Measurements from ENCODE around the gene TNFSF13. TPM values are rescaled to one million over a fixed set of nuclear protein-coding genes. Genes with fewer than 3 reads are reported as not detected.
"Not testable (repeated sequence)": the region's sequence is repeated elsewhere in the genome, so short reads cannot be mapped to it uniquely, and the experiment has no call there.

Gene TNFSF13
- total RNA-seq, 2 experiments from 2014 or later = 1.0 to 1.1 TPM

DNA sequence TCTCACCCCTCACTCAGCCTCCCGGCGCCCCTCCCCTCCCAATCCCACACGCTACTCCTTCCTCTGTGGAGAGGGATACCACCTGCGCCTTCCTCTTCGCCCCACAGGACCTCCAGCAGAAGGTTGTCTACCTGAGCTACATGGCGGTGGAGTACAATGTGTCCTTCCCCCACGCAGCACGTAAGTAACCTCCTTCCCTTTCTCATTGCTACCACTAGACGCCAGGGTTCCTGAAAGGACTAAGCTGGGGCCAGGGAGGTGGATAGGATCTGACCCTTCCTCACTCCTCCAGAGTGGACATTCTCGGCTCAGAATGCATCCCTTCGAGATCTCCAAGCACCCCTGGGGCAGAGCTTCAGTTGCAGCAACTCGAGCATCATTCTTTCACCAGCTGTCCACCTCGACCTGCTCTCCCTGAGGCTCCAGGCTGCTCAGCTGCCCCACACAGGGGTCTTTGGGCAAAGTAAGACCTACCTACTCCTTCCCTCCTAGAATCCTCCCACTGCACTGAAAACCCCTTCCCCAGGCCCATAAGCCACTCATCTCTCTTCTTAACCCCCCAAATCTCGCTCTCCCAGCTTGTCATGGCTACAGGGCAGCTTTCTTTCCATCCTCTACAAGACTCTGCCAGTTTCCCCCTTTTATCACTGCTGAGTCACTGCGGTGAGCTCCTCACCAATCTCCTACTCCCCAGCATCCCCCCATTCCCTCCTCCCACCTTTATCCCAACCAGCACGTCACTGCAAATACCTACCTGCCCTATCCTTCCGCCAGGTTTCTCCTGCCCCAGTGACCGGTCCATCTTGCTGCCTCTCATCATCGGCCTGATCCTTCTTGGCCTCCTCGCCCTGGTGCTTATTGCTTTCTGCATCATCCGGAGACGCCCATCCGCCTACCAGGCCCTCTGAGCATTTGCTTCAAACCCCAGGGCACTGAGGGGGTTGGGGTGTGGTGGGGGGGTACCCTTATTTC is 22.3 kb downstream of the TNFSF13 start:
- ChIA-PET POLR2A (interaction anchor here (0.6 to 2.2 kb wide), 4 partner anchors 10 to 342 kb away, joined by 3 to 12 read pairs (median 4); partner anchors contain the start of genes PHF23, TP53 and WRAP53), CTCF (interaction anchor here (1.6 kb wide), 1 partner anchor 8 kb away, joined by 4 read pairs; no protein-coding TSS in a partner anchor)

DNA sequence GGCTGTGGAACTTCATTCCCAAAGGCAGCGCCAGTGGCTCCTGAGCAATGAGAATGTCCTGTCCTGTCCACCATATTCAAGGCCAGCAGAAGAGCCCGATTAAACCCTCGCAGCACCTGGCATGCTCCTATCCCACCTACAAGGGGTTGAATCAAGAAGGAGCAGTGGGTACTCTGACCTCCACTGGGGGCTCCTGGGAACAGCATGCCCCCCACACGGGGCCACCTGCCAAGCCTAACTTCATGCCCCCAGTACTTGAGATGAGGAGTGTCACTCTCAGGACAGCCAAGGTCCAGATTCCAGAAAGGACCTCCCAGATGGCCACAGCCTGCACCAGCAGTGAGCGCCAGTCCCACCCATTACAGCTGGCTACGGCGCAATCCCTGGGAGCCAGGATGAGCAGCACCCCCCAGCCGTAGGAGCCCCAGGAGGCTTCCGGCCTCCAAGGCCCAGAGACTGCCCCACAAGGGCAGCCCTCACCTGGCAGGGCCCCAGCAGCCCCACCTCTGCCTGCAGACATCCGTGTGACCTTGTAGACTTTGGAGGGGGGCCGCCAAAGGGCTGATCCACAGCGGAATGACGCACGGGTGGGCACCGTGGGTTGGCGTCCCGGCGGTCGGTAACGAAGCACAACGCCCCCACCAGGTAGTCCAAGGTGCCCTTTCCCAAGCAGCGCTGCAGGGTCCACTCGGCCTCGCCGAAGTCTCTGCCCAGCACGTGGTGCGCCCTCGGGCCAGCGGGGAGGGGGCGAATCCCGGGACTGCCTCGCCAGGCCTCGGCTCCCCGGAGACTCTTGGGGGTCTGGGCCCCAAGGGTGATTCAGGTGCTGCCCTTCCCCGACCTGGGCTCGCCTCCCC is 24.1 kb downstream of the TNFSF13 start:
- ChIA-PET CTCF (interaction anchor here (1.1 to 1.9 kb wide), 2 partner anchors 59 to 146 kb away, joined by 4 to 5 read pairs; no protein-coding TSS in a partner anchor), POLR2A (interaction anchor here (2.7 to 2.8 kb wide), 2 partner anchors 8 to 104 kb away, joined by 29 to 41 read pairs; partner anchors contain the start of genes TP53 and WRAP53)

DNA sequence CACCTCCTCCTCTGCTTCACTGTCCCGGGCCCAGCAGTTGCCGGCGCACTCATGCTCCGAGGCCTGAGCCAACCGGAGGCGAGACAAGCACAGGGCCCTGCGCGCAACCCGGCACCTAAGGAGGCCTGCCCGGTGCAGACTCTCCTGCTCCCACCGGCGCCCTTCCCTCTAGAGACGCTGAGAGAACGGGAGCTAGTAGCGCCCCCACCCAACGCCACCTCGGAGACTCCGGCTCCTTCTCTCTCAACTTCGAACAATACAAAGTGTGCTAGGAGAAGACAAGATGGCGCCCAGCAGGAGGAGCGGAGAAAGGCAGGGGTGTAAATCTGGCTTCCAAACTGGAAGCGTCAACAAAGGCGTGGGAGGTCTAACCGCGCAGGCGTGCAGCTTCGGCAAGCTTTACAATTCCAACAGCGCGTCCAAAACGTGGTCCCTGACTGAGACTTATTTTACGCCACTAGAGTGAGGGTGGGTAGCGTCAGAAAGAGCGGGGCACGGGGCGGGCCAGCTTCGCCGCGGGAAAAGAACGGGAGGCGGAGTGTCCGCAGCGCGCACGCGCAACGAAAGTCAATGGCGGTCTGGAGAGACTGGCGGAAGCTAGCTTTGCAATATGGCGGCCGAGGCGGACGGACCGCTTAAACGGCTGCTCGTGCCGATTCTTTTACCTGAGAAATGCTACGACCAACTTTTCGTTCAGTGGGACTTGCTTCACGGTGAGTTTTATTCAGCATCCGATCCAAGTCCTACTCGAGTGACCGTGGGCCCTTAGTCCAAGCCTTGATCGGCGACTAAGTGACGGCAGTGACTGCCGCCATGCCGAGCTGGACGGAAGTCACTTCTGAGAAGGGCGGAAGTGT is 24.9 kb downstream of the TNFSF13 start, which contains the start of gene MPDU1:
MPDU1 (plus strand) TSS at position 600 of the 857 bp plus-strand sequence; CDS start at position 611, 11 bp downstream.
- ChIA-PET CTCF (interaction anchor here (0.8 to 3.3 kb wide), 10 partner anchors 9 to 233 kb away, joined by 3 to 21 read pairs (median 4); partner anchors contain the start of gene TP53), POLR2A (interaction anchor here (0.7 to 2.8 kb wide), 12 partner anchors 9 to 275 kb away, joined by 3 to 41 read pairs (median 5); partner anchors contain the start of genes NAA38, NEURL4, POLR2A and SENP3)

DNA sequence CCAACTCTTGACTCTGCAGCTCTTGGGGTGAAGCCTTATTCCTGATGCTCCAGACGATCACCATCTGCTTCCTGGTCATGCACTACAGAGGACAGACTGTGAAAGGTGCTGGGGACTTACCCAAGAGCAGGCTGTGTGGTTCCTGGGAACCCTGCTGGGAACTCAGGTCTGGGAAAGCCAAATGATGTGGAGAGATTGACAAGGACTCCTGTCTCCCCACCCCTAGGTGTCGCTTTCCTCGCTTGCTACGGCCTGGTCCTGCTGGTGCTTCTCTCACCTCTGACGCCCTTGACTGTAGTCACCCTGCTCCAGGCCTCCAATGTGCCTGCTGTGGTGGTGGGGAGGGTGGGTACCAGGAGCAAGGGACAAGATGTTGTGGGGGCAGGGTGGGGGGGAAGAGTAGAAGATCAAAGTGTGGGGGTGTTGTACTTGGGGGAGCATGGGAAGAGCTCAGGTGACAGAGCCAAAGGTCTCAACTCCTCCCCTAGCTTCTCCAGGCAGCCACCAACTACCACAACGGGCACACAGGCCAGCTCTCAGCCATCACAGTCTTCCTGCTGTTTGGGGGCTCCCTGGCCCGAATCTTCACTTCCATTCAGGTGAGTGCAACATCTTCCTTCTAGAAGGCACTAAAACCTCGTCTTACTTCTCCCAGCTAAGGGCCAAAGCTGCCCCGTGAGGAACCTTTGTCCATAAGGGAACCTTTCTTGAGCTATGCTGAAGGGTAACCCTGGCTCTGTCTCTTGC is 28.3 kb downstream of the TNFSF13 start:
- POLR2A ChIA-PET = no interaction called here

DNA sequence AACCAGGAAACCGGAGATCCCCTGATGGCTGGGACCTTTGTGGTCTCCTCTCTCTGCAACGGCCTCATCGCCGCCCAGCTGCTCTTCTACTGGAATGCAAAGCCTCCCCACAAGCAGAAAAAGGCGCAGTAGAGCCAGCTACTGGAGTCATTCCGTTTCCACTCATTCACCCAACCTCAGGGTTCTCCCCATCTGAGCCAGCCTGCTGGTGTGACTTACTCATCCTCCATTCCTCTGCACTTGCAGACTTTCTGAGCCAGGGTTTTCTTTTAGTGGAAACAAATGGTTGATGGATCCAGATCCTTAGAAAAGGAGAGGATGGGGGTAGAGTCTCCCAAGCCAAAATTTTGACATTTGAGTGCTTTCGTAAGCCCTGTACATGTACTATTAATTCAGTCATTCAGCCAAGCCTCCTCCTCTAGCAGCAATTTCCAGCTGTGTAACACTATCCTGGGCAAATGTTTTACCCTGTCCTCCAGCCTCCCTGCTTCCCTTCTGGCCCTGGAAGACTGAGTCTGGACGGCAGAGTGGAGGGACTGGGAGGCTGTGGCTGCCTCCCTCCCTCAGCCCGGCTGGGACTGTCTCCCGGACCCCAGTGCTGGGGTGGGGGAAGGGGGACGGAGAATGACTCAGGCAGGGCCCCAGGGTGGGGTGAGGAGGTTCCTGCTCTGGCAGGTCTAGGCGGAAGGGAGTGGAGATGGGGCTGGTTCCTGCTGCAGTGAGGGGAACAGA is 29.0 kb downstream of the TNFSF13 start:
- ChIA-PET CTCF (interaction anchor here (0.9 to 2.4 kb wide), 4 partner anchors 27 to 85 kb away, joined by 3 to 12 read pairs (median 4); partner anchors contain the start of gene SENP3), POLR2A (no interaction called here)

More for the DNA sequence above, 28.3 kb downstream of the TNFSF13 start:
- CTCF ChIA-PET = interaction anchor here (0.9 to 3.3 kb wide), 3 partner anchors 26 to 100 kb away, joined by 4 to 21 read pairs (median 5); partner anchors contain the start of genes SENP3 and TP53

DNA sequence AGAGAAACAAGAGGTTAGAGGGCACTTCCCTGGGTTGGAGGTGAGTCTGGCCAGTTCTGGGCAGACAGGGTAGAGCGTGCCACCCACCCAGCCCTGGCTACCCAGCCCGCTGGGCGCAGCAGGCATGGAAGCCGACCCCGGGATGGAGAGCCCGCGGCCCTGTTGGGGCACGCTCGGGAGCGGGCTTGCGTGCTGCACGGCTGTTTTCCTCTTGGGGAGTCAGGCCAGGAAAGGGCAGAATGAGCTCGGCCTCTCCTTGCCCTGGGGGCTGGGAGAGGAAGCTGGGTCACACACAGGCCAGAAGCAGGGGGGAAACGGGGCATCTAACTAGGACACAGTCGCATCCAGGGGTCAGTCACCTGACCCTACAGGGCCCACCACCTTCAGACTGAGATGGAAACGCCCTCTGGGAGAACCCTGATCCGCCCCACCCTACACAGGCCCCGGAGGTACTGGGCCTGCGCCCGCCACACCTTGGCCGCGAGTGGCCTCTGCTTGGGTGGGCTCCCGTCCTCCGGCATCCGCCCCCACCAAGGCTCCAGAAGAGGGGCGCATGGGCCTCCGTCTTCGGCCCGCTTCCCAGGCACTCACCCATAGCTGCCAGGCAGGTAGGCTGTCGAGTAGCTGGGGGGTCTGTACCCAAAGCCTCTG is 30.1 kb downstream of the TNFSF13 start:
- CTCF ChIA-PET = interaction anchor here (0.9 to 2.4 kb wide), 15 partner anchors 8 to 244 kb away, joined by 3 to 12 read pairs (median 4); partner anchors contain the start of genes ATP1B2, CD68, SAT2 and SENP3
- POLR2A ChIA-PET = interaction anchor here (0.8 to 1.2 kb wide), 2 partner anchors 14 to 153 kb away, joined by 3 to 4 read pairs; no protein-coding TSS in a partner anchor

DNA sequence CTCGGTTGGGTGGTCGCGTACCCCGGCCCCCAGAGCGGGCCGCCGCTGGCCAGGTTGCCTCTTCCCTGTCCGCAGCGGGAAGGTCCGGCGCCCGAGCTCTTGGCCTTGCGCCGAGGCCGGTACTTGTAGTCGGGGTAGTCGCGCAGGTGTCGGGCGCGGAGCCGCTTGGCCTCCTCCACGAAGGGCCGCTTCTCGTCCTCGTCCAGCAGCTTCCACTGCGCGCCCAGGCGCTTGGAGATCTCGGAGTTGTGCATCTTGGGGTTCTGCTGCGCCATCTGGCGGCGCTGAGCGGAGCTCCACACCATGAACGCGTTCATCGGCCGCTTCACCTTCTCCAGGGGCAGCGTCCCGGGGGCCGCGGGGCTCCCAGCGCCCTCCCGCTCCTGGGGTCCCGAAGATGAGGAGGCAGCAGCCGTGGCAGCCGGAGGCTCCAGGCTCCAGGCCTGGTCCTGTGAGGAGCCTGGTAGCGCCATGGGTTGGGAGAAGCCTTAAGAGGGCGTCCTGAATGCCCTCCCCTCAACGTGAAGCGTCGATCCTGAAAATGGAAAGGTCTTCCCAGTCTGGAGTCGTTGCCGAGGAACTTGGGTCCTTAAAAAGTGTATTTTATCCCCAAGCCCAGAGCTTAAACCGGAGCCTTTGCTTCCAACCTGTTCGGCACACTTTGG is 30.8 kb downstream of the TNFSF13 start:
- POLR2A ChIA-PET = interaction anchor here (0.8 to 1.2 kb wide), 2 partner anchors 15 to 153 kb away, joined by 3 to 4 read pairs; no protein-coding TSS in a partner anchor
- CTCF ChIA-PET = interaction anchor here (0.6 to 2.4 kb wide), 17 partner anchors 9 to 245 kb away, joined by 3 to 12 read pairs (median 4); partner anchors contain the start of genes ATP1B2, CD68, SAT2 and SENP3

DNA sequence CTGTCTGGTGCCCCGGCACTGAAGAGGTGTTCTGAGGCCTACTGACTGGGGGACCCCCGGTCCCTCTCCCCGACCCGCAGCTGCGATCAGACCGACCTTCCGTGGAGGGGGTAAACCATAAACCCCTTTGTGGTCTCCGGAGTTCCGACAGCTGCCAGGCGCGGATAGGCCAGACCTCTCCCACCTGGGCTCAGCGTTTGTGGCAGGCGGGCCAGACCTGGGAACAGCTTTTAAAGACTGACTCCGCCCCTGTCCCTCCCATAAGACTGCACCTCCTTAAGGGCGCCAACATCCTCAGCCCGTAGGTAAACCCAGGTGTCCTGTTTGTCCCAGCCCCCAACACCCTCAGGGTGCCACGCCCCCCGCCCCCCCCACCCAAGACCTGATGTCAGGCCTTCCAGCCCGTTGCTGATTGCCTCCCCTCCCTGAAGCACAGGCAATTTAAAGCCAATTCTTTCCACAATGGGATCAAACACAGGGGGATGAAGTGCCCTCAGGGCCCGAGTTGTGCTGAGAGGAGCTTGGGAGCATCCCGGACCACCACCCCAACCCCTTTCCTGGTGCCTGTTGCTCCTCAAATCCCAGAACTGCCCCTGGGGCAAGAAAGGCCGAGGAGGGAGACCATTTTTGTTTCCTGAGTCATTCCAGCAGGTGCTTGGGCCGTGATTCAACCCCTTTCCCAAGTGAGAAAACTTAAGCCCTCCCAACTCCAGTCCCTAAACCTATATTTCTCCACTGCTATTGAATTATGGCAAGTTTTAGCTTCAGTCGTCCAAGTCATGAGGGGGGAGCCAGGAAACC is 31.5 kb downstream of the TNFSF13 start, which contains the start of gene SOX15:
SOX15 (minus strand) TSS at position 204 of the 801 bp plus-strand sequence. CDS start 418 bp downstream, outside the sequence.
- POLR2A ChIA-PET = interaction anchor here (1.2 kb wide), 1 partner anchor 154 kb away, joined by 4 read pairs; no protein-coding TSS in a partner anchor
- CTCF ChIA-PET = interaction anchor here (0.6 to 2.4 kb wide), 14 partner anchors 11 to 246 kb away, joined by 3 to 12 read pairs (median 4); partner anchors contain the start of genes ATP1B2, CD68 and SENP3

DNA sequence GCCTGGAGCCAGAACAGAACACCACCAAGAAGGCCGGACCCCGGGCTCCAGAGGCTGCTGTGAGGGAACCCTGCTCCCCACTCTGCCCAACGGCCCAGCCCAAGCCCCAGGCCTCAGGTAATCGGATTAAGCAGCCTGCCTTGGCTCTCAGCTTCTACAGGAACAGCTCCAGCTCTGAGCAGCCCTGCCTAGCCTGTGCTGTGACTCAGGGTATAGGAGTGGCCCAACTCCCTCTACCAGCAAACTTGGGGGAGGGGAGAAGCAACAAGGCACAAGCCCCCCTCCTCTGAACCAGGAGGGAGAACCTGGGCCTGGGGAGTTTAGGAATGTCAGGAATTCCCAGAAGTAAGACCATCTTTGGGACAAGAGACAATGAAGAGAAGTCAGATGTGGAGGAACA is 32.2 kb downstream of the TNFSF13 start:
- CTCF ChIA-PET = interaction anchor here (0.8 kb wide), 1 partner anchor 75 kb away, joined by 3 read pairs; no protein-coding TSS in a partner anchor
- POLR2A ChIA-PET = no interaction called here

DNA sequence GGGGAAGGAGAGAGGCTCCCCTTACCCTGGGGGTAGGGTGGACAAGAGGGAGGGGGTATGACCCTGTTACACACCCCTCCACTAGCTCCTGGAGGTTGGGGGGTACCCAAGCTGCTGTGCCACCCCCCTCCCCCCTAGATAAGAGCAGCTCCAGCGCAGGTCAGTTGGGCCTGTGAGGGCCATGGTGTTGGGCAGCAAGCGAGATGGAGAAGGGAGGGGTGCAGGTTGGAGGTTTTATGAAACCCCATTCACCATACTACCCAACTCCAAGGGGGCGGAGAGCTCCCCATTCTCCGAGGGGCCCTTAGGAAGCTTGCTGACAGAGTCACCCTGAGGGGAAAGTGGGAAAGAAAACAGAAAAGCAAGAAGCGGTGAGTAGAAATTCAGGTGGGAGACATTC is 33.0 kb downstream of the TNFSF13 start:
- ChIA-PET POLR2A (interaction anchor here (1.4 kb wide), 1 partner anchor 18 kb away, joined by 5 read pairs; no protein-coding TSS in a partner anchor), CTCF (no interaction called here)

DNA sequence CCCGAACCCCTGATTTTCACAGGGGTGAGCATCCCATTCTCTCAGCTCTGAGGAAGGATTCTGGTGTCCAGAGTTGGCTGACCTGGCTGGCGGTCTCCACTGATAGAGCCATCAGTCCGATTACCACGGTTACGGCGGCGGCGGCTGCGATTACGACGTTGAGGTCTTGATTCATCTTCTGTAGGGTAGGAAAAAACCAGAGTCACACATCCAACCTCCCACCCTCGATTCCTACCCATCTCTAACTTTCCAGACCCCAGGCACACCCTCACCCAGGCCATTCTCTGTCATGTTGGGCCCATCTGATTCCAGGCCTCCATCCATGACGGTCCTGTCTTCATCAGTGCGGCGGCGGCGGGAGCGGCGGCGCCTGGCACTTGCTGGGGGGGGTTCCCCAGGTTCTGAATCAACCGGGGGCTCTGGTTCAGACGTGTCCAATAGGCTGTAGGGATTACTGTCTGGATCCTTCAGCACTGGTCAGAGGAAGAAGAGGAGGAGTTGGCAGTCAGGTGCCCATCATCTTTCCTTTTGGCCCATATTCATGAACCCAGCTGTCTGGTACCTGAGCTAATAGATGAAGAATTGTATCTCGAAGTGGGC is 34.0 kb downstream of the TNFSF13 start:
- ChIA-PET POLR2A (interaction anchor here (1.4 kb wide), 1 partner anchor 19 kb away, joined by 5 read pairs; no protein-coding TSS in a partner anchor), CTCF (interaction anchor here (1.4 kb wide), 1 partner anchor 91 kb away, joined by 3 read pairs; no protein-coding TSS in a partner anchor)

DNA sequence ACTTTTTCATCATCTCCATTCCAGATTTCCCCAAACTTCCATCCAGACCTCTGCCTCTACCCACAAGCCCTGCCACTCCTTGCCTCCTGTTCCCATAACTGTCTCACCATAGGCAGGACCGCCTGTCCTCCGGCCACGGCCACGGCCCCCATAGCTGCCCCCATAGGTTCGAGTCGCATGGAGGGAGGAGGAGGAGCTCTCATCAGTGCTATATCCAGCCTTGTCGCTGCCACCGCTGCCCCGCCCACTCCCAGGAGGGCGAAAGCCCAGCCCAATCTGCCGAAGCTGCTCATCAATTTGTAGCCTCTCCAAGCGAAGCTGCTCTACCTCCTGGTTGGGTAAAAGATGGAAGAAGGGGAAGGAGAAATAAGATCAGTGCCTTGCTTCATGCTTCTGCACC is 34.7 kb downstream of the TNFSF13 start:
- ChIA-PET CTCF (interaction anchor here (1.4 kb wide), 1 partner anchor 90 kb away, joined by 3 read pairs; no protein-coding TSS in a partner anchor), POLR2A (no interaction called here)

DNA sequence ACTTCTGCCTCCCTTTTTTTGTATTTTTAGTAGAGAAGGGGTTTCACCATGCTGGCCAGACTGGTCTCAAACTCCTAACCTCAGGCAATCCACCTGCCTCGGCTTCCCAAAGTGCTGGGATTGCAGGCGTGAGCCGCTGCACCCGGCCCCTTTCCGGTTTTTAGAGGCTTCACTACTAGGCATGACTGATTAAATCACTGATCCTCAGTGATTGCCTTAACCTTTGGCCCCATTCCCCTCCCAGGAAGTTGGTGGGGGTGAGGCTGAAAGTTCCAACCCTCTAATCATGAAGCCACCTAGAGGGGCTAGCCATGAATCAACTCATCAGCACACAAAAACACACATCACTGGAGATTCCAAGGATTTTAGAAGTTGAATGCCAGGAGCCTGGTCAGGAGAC is 39.0 kb downstream of the TNFSF13 start:
- POLR2A ChIA-PET, CTCF ChIA-PET: not testable (repeated sequence)

DNA sequence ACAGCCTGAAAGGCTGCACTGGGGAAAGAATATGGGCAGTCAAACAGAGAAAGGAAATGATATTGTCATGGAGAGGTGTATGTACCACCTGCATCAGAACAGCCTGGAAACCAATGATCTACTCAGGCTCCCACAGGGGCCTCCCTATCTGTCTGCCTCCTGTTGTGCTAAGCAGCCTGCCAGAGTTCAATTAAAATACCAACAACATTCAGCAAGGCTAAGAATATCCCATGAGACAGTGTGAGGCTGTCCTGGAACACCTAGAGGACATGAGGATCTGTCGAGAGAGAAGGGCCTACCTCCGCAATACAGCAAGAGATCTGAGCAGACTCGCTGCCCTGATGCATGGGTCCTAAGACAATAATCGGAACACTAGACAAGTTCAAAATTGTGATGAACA is 47.7 kb downstream of the TNFSF13 start:
- ChIA-PET CTCF (no interaction called here), POLR2A (no interaction called here)

Data from activated CD8-positive, alpha-beta memory T cell treated with anti-CD3 and anti-CD28 coated beads for 36 hours (primary cell).